LoVo (cell line): ENCODE results near the gene SLC7A7.
"Not testable (repeated sequence)": the region's sequence is repeated elsewhere in the genome, so short reads cannot be mapped to it uniquely, and the experiment has no call there.

Experiments used
- DNase-seq: peaks from one replicate; pipeline ENCODE4 v3.0.0-alpha.2; 2016; ENCODE audit warnings: low spot score

The SLC7A7 gene

GRCh38 chr14:22752422-22752821 is 62.8 kb downstream of the SLC7A7 start:
- no peak for DNase-seq

DNA sequence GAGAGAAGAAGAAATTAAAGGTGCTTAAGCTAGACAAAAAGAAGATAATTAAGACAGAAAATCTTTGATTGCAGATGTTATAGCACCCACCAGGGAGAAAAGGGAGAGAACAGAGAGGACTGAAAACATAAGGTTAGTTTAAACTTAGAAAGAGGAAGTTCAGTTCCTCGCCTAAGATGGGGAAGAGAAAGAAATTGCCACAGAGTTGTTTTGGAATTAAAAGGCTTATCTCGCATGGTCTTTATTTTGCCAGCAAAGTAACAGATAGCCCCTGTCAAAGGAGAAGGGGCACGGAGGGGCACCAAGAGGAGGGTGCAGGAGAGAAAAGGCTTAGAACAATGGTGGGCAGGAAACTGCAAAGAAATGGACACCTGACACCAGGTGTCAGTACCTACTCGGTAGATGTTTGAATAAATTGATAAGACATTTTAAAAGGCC is 66.6 kb downstream of the SLC7A7 start:
- DNase-seq = no peak

DNA sequence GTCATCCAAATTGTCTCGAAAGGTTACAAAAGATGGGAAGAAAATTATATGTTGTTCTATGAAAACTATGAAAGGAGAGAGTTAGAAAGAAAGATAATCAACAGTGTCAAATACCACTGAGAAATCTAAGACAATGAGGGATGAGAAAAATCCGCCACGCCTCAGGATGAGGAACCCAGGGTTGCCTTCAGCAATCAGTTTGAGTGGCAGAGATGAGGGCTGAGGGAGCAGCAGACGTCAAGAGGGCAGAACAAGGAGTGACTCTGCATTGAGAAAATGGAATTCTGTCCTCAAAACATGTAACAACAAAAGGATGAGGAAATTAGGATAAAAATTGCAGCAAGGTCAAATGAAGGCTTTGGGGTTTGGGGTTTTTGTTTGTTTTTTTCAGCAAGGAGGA is 67.0 kb downstream of the SLC7A7 start:
- no peak for DNase-seq

DNA sequence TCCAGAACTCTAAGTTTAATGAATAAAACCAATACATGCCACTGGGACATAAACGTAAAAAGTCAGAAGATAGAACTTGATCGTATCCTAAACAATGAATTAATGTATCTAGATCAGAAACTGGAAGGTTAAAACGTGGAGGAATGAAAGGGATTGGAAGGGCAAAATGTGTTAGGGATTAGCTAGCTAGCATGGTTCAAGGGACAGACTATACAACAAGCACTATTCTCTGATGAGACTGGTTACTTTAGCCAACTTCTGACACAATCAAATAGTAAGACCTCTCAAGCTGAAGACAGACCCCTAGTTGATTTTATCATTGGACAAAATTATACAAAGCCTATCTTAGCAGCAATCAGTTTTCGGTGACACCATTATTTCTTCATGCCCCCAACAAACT is 67.5 kb downstream of the SLC7A7 start:
- no peak for DNase-seq

DNA sequence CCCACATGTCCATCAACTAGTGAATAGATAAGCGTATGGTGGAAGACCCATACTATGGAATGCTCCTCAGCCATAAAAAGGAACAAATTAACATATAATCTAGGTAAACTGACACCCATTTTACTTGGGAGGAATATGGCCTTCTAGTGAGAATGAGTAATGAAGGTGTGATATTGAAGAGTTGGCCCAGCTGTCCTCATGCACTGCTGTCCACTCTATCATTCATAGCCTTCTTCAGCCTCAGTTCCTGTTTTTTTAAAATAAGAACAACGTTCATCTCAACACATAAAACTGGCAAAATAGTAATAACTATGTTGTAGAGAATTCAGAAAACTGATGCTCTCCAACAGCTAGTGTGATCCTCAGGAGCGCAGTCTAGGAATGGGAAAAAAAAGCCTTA is 75.2 kb downstream of the SLC7A7 start:
- no peak for DNase-seq

GRCh38 chr14:22739423-22739822 is 75.8 kb downstream of the SLC7A7 start:
- no peak for DNase-seq

DNA sequence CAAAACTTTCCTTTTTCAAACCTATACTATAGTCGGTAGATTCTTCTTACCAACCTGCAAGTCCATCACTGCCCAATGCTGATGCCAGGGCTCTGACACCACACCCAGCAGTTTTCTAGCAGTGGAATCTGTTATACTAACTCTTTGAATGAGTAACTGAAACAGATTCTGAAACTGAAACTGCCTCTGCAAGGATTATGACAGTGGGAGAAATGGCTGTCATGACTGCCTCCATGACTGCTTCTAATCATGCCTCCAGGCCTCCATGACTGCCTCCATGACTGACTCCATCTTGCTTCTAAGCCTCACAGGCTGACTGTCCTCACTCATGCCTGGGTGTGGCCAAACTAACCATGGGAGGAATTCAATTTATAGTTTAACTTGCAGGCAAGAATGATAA is 78.2 kb downstream of the SLC7A7 start:
- DNase-seq = no peak

DNA sequence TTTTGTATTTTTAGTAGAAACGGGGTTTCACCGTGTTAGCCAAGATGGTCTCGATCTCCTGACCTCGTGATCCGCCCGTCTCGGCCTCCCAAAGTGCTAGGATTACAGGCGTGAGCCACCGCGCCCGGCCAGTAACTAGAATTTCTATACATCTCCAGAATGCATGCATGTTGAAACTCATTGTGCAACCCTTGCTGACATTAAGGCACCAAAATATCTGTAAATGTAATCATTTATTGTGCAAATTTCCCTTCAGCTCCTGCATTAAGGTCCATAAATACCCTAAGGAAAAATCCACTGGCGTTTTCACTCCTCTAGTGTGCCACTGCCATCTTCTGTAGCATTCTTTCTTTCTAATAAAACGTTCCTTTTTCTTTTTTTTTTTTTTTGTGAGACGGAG is 78.9 kb downstream of the SLC7A7 start:
- not testable (repeated sequence) for DNase-seq

GRCh38 chr14:22735096-22735495 is 80.1 kb downstream of the SLC7A7 start:
- DNase-seq = no peak

DNA sequence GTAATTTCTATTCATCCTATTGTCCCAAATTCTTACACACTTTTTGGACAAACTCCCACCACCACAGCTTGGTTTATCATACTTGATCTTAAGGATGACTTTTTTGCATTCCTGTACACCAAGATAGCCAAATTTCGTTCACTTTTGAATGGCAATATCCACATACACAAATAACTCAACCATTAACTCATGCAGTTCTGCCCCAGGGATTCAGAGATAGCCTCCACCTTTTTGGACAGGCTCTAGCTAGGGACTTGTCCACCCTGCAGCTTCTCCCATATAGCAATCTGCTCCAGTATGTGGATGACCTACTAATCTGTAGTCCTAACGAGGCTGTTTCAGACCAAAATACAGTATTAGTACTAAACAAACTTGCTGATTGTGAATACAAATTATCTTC is 81.4 kb downstream of the SLC7A7 start:
- no peak for DNase-seq

DNA sequence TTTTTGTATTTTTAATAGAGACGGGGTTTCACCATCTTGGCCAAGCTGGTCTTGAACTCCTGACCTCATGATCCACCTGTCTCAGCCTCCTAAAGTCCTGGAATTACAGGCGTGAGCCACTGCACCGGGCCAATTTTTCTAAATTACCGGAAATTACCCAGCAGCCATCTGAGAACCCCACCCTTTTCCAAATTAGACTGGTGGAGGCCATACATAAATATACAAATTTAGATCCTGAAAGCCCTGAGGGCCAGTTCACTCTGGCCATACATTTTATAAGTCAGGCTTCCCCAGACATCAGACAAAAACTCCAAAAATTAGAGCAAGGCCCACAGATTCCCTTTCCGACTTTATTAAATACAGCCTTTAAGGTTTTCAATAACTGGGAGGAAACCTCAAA is 83.2 kb downstream of the SLC7A7 start:
- DNase-seq = not testable (repeated sequence)

GRCh38 chr14:22726012-22726411 is 89.2 kb downstream of the SLC7A7 start:
- DNase-seq = no peak

DNA sequence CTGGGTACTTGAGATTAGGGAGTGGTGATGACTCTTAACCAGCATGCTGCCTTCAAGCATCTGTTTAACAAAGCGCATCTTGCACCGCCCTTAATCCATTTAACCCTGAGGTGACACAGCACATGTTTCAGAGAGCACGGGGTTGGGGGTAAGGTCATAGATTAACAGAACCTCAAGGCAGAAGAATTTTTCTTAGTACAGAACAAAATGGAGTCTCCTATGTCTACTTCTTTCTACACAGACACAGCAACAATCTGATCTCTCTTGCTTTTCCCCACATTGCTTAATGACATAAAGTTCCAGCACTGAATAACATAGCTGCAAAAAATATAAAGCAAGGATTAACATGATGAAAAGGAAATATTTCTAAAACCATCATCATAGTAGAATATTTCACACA is 89.9 kb downstream of the SLC7A7 start:
- DNase-seq = not testable (repeated sequence)

- DNase-seq = not testable (repeated sequence)
Measured at GRCh38 chr14:22724847-22725246, 90.4 kb downstream of the SLC7A7 start.

GRCh38 chr14:22723815-22724214 is 91.4 kb downstream of the SLC7A7 start:
- no peak for DNase-seq
